Naive thymus-derived CD4-positive, alpha-beta T cell (primary cell): ENCODE data around the gene ZSCAN23. TPM values are rescaled to one million over a fixed set of nuclear protein-coding genes. Genes with fewer than 3 reads are reported as not detected.
"Not testable (repeated sequence)": the region's sequence is repeated elsewhere in the genome, so short reads cannot be mapped to it uniquely, and the experiment has no call there.

Source experiments
- ATAC-seq: fragments of 150-1000 bp; cut with Tn5 transposase; 2 replicates; pipeline ENCODE4 v1.10.0; 2021; ENCODE audit warnings: mild to moderate bottlenecking, moderate library complexity
- CTCF ChIA-PET: fragments of 350-600 bp; sonication (Branson Sonifier 250); formaldehyde crosslinking; loops from one replicate; lab custom pipeline; 2021; ENCODE audit warnings: antibody characterized with exemption; lab: Charles Lee
- POLR2A ChIA-PET: fragments of 350-600 bp; sonication (Branson Sonifier 250); formaldehyde crosslinking; loops from one replicate; lab custom pipeline; 2021; ENCODE audit warnings: antibody characterized with exemption, inconsistent platforms; lab: Charles Lee
- DNase-seq, 9 donors: peaks; one replicate each; pipeline versions ENCODE4 v3.0.0 to v3.0.0-alpha.2; 2020 to 2022; ENCODE audit warnings: mixed read lengths in 1 of 9
- H3K27ac ChIP-seq: one replicate; pipeline ENCODE4 v1.7.0; 2013; ENCODE audit warnings: mild to moderate bottlenecking, low read depth, low read length, moderate library complexity
- H3K27me3 ChIP-seq, 2 donors: one replicate each; pipeline ENCODE4 v1.7.0; 2013; ENCODE audit warnings: low read length in 2 of 2, mild to moderate bottlenecking in 2 of 2, moderate library complexity in 2 of 2; ENCODE audit not compliant: control insufficient read depth in 2 of 2, insufficient read depth in 2 of 2
- H3K36me3 ChIP-seq, 3 experiments: 1 replicate in 2 of 3; 2 replicates in 1 of 3; pipeline ENCODE4 v1.7.0; 2013; ENCODE audit warnings: low read length in 3 of 3, mild to moderate bottlenecking in 3 of 3, moderate library complexity in 1 of 3; ENCODE audit not compliant: insufficient read depth in 3 of 3, control insufficient read depth in 2 of 3
- H3K4me1 ChIP-seq, 2 donors: one replicate each; pipeline ENCODE4 v1.7.0; 2013; ENCODE audit warnings: low read length in 2 of 2, mild to moderate bottlenecking in 2 of 2, moderate library complexity in 1 of 2; ENCODE audit not compliant: control insufficient read depth in 2 of 2, insufficient read depth in 2 of 2
- H3K4me3 ChIP-seq: 2 replicates; pipeline ENCODE4 v1.7.0; 2013; ENCODE audit warnings: mild to moderate bottlenecking, low read length
- H3K9me3 ChIP-seq, 3 experiments: 1 replicate in 2 of 3; 2 replicates in 1 of 3; pipeline ENCODE4 v1.7.0; 2013; ENCODE audit warnings: low read length in 3 of 3; ENCODE audit not compliant: control insufficient read depth in 2 of 3
- H3K27ac Mint-ChIP-seq, 9 donors: one replicate each; pipeline ENCODE4 v1.8.0; 2020 to 2022; ENCODE audit warnings: mixed read lengths in 9 of 9, mild to moderate bottlenecking in 8 of 9, moderate library complexity in 5 of 9, inconsistent platforms in 2 of 9
- H3K27me3 Mint-ChIP-seq, 5 donors: one replicate each; pipeline ENCODE4 v1.8.0; 2021 to 2022; ENCODE audit warnings: mixed read lengths in 5 of 5, mild to moderate bottlenecking in 1 of 5
- H3K36me3 Mint-ChIP-seq, 5 donors: one replicate each; pipeline ENCODE4 v1.8.0; 2020 to 2022; ENCODE audit warnings: mixed read lengths in 5 of 5, mild to moderate bottlenecking in 3 of 5, inconsistent platforms in 1 of 5
- H3K4me1 Mint-ChIP-seq, 7 donors: one replicate each; pipeline ENCODE4 v1.8.0; 2020 to 2022; ENCODE audit warnings: mixed read lengths in 7 of 7, mild to moderate bottlenecking in 3 of 7, inconsistent platforms in 1 of 7
- H3K4me3 Mint-ChIP-seq, 10 donors: one replicate each; pipeline ENCODE4 v1.8.0; 2020 to 2022; ENCODE audit warnings: mild to moderate bottlenecking in 10 of 10, mixed read lengths in 10 of 10, moderate library complexity in 6 of 10, inconsistent platforms in 2 of 10
- H3K9me3 Mint-ChIP-seq, 11 donors: one replicate each; pipeline ENCODE4 v1.8.0; 2020 to 2022; ENCODE audit warnings: mixed read lengths in 11 of 11, mild to moderate bottlenecking in 4 of 11, inconsistent platforms in 1 of 11, moderate library complexity in 1 of 11
- intact Hi-C, 2 donors: fragments of 100-400 bp; cut with micrococcal nuclease; formaldehyde crosslinking; loops; one replicate each; pipeline ENCODE4 v1.15.1; 2023
- polyA plus RNA-seq, 2 donors: library from polyadenylated mRNA; unstranded; fragments of 300-500 nt; fragmentation: Illumina TruSeq; gene quantifications; one replicate each; pipeline ENCODE4 v1.2.3, GENCODE V29; 2021
- total RNA-seq, 6 experiments: library from RNA in 5 of 6; stranded (reverse) in 5 of 6; gene quantifications; 1 replicate in 5 of 6; 2 replicates in 1 of 6; pipeline ENCODE4 v1.2.3 and lab custom pipeline; 2021 to 2026

Gene ZSCAN23
- total and polyA plus RNA-seq, 7 experiments from 2014 or later: 0.26 to 3.4 (median 2.2) TPM

DNA sequence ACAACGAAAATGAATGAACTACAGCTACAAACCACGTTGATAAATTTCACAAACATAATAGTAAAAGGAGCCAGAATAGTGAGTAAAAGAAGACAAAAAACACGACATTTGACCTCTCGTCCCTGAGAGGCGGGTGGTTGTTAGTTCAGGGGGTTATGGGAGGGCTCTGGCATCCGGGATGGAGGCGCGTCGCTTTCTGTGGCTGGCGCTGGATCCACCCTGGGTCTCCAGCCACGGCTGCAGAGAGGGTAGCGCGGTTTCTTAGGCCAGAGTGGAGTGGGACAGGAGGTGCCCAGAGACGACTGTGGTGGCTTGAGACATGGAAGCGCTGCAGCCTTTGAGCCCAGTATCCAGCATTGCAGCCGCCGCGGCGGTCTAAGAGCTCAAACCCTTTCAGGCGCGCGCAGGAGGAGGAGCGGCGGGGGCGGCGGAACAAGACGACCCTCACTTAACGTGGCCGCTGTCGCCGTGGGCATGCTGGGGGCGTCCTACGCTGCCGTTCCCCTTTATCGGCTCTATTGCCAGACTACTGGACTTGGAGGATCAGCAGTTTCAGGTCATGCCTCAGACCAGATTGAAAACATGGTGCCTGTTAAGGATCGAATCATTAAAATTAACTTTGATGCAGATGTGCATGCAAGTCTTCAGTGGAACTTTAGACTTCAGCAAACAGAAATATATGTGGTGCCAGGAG is 3.7 kb upstream of the ZSCAN23 start:
- intact Hi-C loops: loop anchor here in 1 of 2 donors (10.0 kb wide), 1 partner anchor 972 kb away; the partner anchor contains the start of gene ZNF184
- peaks cover 9 to 40% (median 31%) of the 10 kb centered on the region in 5 donors for H3K27me3 Mint-ChIP-seq
- Histone ChIP-seq H3K4me1 (peaks cover 13 to 16% of the 10 kb centered on the region in 2 donors), H3K4me3 (peak overlapping the region; percentile 35), H3K27ac (no peak overlapping the region), H3K36me3 (no peaks in the 10 kb centered on the region), H3K9me3 (no peaks in the 10 kb centered on the region), H3K27me3 (peaks cover 0 to 6% of the 10 kb centered on the region in 2 donors)
- DNase-seq: no peak
- ATAC-seq: no peak
- H3K36me3 Mint-ChIP-seq: peaks cover 0 to 30% (median 0%) of the 10 kb centered on the region in 5 donors
- peaks cover 17 to 47% (median 40%) of the 10 kb centered on the region in 7 donors for H3K4me1 Mint-ChIP-seq
- H3K27ac Mint-ChIP-seq: peak overlapping the region in 8 of 9 donors; percentile 3 to 74 (median 20)
- POLR2A ChIA-PET: no interaction called here
- peak overlapping the region; percentile 76 to 87 (median 83) for H3K4me3 Mint-ChIP-seq
- CTCF ChIA-PET: no interaction called here
- peaks cover 0 to 39% (median 5%) of the 10 kb centered on the region in 11 donors for H3K9me3 Mint-ChIP-seq

DNA sequence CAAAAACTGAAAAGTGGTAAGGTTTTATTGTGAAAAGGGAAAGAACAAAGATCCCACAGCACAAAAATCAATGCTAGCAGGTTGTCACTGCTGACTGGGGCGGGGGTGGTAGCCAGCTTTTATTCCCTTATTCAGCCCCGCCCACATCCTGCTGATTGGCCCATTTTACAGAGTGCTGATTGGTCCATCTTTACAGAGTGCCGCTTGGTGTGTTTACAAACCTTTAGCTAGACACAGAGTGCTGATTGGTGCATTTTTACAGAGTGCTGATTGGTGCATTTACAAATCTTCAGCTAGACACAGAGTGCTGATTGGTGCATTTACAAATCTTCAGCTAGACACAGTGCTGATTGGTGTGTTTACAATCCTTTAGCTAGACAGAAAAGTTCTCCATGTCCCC is 1.5 kb upstream of the ZSCAN23 start:
- Mint-ChIP-seq H3K27me3 (peaks cover 9 to 32% (median 27%) of the 10 kb centered on the region in 5 donors), H3K9me3 (peaks cover 0 to 39% (median 5%) of the 10 kb centered on the region in 11 donors), H3K4me1 (peaks cover 17 to 47% (median 40%) of the 10 kb centered on the region in 7 donors), H3K27ac (peak overlapping the region in 2 of 9 donors; percentile 38 to 89), H3K4me3 (peak overlapping the region in 3 of 10 donors; percentile 56 to 98 (median 91)), H3K36me3 (peaks cover 0 to 30% (median 0%) of the 10 kb centered on the region in 5 donors)
- H3K4me3 ChIP-seq, H3K27ac ChIP-seq, H3K9me3 ChIP-seq, H3K36me3 ChIP-seq, CTCF ChIA-PET, ATAC-seq, DNase-seq, H3K27me3 ChIP-seq: not testable (repeated sequence)
- intact Hi-C loops: loop anchor here (5.0 to 10.0 kb wide), 6 partner anchors 107 to 970 kb away; partner anchors contain the start of genes ZSCAN31 (in 2 of the 2), ZKSCAN8 (in 1 of the 2), ZNF165 (in 1 of the 2) and ZNF184 (in 1 of the 2)
- POLR2A ChIA-PET: interaction anchor here (0.6 kb wide), 1 partner anchor 9 kb away, joined by 3 read pairs; no protein-coding TSS in a partner anchor
- H3K4me1 ChIP-seq: peaks cover 13 to 16% of the 10 kb centered on the region in 2 donors

GRCh38 chr6:28442586-28442985 is 705 bp downstream of the ZSCAN23 start:
- Mint-ChIP-seq H3K9me3 (peaks cover 0 to 39% (median 5%) of the 10 kb centered on the region in 11 donors), H3K4me1 (peaks cover 15 to 35% (median 30%) of the 10 kb centered on the region in 7 donors), H3K27me3 (peaks cover 9 to 36% (median 25%) of the 10 kb centered on the region in 5 donors), H3K27ac (peak overlapping the region; percentile 76 to 97 (median 93)), H3K36me3 (peaks cover 0 to 32% (median 0%) of the 10 kb centered on the region in 5 donors), H3K4me3 (peak overlapping the region; percentile 86 to 98 (median 96))
- intact Hi-C loops: loop anchor here (2.0 to 10.0 kb wide), 10 partner anchors 100 to 968 kb away; partner anchors contain the start of genes ZKSCAN8 (in 2 of the 2), ZNF165 (in 2 of the 2), ZSCAN31 (in 2 of the 2) and ZKSCAN4 (in 1 of the 2)
- POLR2A ChIA-PET: interaction anchor here (0.7 to 1.3 kb wide), 2 partner anchors 11 to 550 kb away, joined by 3 read pairs; a partner anchor contains a TSS
- Histone ChIP-seq H3K9me3 (no peaks in the 10 kb centered on the region), H3K4me3 (peak overlapping the region; percentile 76), H3K27me3 (peaks cover 0 to 6% of the 10 kb centered on the region in 2 donors), H3K27ac (peak overlapping the region; percentile 60), H3K4me1 (peaks cover 13 to 16% of the 10 kb centered on the region in 2 donors), H3K36me3 (no peaks in the 10 kb centered on the region)
- DNase-seq: no peak
- CTCF ChIA-PET: no interaction called here
- no peak for ATAC-seq

GRCh38 chr6:28436404-28436803 is 6.9 kb downstream of the ZSCAN23 start:
- DNase-seq: no peak
- ChIA-PET POLR2A (no interaction called here), CTCF (no interaction called here)
- Histone ChIP-seq H3K27me3 (no peaks in the 10 kb centered on the region), H3K27ac (no peak overlapping the region), H3K9me3 (no peaks in the 10 kb centered on the region), H3K4me1 (no peaks in the 10 kb centered on the region), H3K4me3 (no peak overlapping the region), H3K36me3 (no peaks in the 10 kb centered on the region)
- Mint-ChIP-seq H3K9me3 (peaks cover 0 to 2% (median 0%) of the 10 kb centered on the region in 11 donors), H3K4me3 (no peak overlapping the region), H3K27ac (no peak overlapping the region), H3K27me3 (peaks cover 0 to 12% (median 9%) of the 10 kb centered on the region in 5 donors), H3K4me1 (peaks cover 0 to 5% (median 0%) of the 10 kb centered on the region in 7 donors), H3K36me3 (peaks cover 0 to 21% (median 12%) of the 10 kb centered on the region in 5 donors)
- ATAC-seq: no peak
- intact Hi-C loops: no loop called here

- H3K27ac ChIP-seq: no peak overlapping the region
- Mint-ChIP-seq H3K27ac (no peak overlapping the region), H3K9me3 (no peaks in the 10 kb centered on the region), H3K4me1 (peaks cover 0 to 11% (median 2%) of the 10 kb centered on the region in 7 donors), H3K4me3 (no peak overlapping the region), H3K27me3 (peaks cover 0 to 21% (median 4%) of the 10 kb centered on the region in 5 donors), H3K36me3 (peaks cover 0 to 21% (median 12%) of the 10 kb centered on the region in 5 donors)
- no peak for DNase-seq
- no peaks in the 10 kb centered on the region for H3K4me1 ChIP-seq
- no peaks in the 10 kb centered on the region for H3K27me3 ChIP-seq
- intact Hi-C loops: no loop called here
- CTCF ChIA-PET: no interaction called here
- no peaks in the 10 kb centered on the region for H3K9me3 ChIP-seq
- H3K4me3 ChIP-seq: no peak overlapping the region
- ATAC-seq: no peak
- POLR2A ChIA-PET: interaction anchor here (0.8 kb wide), 1 partner anchor 17 kb away, joined by 3 read pairs; no protein-coding TSS in a partner anchor
- no peaks in the 10 kb centered on the region for H3K36me3 ChIP-seq
Observed at GRCh38 chr6:28433119-28433518, 10.2 kb downstream of the ZSCAN23 start.

GRCh38 chr6:28429781-28430180 is 13.5 kb downstream of the ZSCAN23 start:
- Histone ChIP-seq H3K4me3 (no peak overlapping the region), H3K9me3 (no peaks in the 10 kb centered on the region), H3K4me1 (peaks cover 0 to 10% of the 10 kb centered on the region in 2 donors), H3K27ac (no peak overlapping the region), H3K27me3 (no peaks in the 10 kb centered on the region), H3K36me3 (no peaks in the 10 kb centered on the region)
- peaks cover 10 to 26% (median 17%) of the 10 kb centered on the region in 7 donors for H3K4me1 Mint-ChIP-seq
- ATAC-seq (no peak), DNase-seq (no peak)
- no peak overlapping the region for H3K4me3 Mint-ChIP-seq
- intact Hi-C loops: no loop called here
- H3K27me3 Mint-ChIP-seq: peaks cover 0 to 18% (median 3%) of the 10 kb centered on the region in 5 donors
- ChIA-PET CTCF (no interaction called here), POLR2A (no interaction called here)
- H3K9me3 Mint-ChIP-seq: peaks cover 0 to 8% (median 0%) of the 10 kb centered on the region in 11 donors
- H3K36me3 Mint-ChIP-seq: peaks cover 0 to 20% (median 5%) of the 10 kb centered on the region in 5 donors
- H3K27ac Mint-ChIP-seq: no peak overlapping the region
